CD4-positive, CD25-positive, alpha-beta regulatory T cell (primary cell): ENCODE results near the gene FTCD. TPM values are rescaled to one million over a fixed set of nuclear protein-coding genes. Genes with fewer than 3 reads are reported as not detected.

Experiments used
- ATAC-seq, 2 donors: fragments of 150-1000 bp; cut with Tn5 transposase; one replicate each; pipeline ENCODE4 v1.10.0; 2021; ENCODE audit warnings: low read depth in 2 of 2, moderate number of reproducible peaks in 2 of 2, moderate library complexity in 1 of 2
- DNase-seq, 3 donors: peaks; one replicate each; pipeline versions ENCODE4 v3.0.0 to v3.0.0-alpha.2; 2012 to 2022; ENCODE audit warnings: mixed read lengths in 1 of 3
- H3K27ac ChIP-seq: one replicate; pipeline ENCODE4 v1.7.0; 2013; ENCODE audit warnings: mild to moderate bottlenecking, low read length; ENCODE audit not compliant: insufficient read depth, poor library complexity, severe bottlenecking
- H3K27me3 ChIP-seq: one replicate; pipeline ENCODE4 v1.7.0; 2013; ENCODE audit warnings: low read length; ENCODE audit not compliant: control insufficient read depth, insufficient read depth
- H3K36me3 ChIP-seq: one replicate; pipeline ENCODE4 v1.7.0; 2013; ENCODE audit warnings: mild to moderate bottlenecking, low read length, moderate library complexity; ENCODE audit not compliant: control insufficient read depth, insufficient read depth
- H3K4me1 ChIP-seq: 2 replicates; pipeline ENCODE4 v1.7.0; 2013; ENCODE audit warnings: mild to moderate bottlenecking, low read length; ENCODE audit not compliant: insufficient read depth, control insufficient read depth, poor library complexity, severe bottlenecking
- H3K4me3 ChIP-seq: one replicate; pipeline ENCODE4 v1.7.0; 2013; ENCODE audit warnings: low read depth, mild to moderate bottlenecking, low read length, moderate library complexity
- H3K9me3 ChIP-seq, 2 experiments: 1 replicate in 1 of 2; 2 replicates in 1 of 2; pipeline ENCODE4 v1.7.0; 2013; ENCODE audit warnings: low read length in 2 of 2, mild to moderate bottlenecking in 1 of 2, moderate library complexity in 1 of 2; ENCODE audit not compliant: control insufficient read depth in 2 of 2
- H3K27ac Mint-ChIP-seq, 3 donors: one replicate each; pipeline ENCODE4 v1.8.0; 2020 to 2022; ENCODE audit warnings: mild to moderate bottlenecking in 3 of 3, mixed read lengths in 3 of 3, moderate library complexity in 2 of 3
- H3K27me3 Mint-ChIP-seq: one replicate; pipeline ENCODE4 v1.8.0; 2022; ENCODE audit warnings: mild to moderate bottlenecking, mixed read lengths
- H3K36me3 Mint-ChIP-seq: one replicate; pipeline ENCODE4 v1.8.0; 2020; ENCODE audit warnings: mixed read lengths
- H3K4me1 Mint-ChIP-seq, 4 donors: one replicate each; pipeline ENCODE4 v1.8.0; 2020 to 2022; ENCODE audit warnings: mixed read lengths in 4 of 4, mild to moderate bottlenecking in 1 of 4
- H3K4me3 Mint-ChIP-seq, 4 donors: one replicate each; pipeline ENCODE4 v1.8.0; 2020 to 2022; ENCODE audit warnings: mild to moderate bottlenecking in 4 of 4, mixed read lengths in 4 of 4, moderate library complexity in 3 of 4
- H3K9me3 Mint-ChIP-seq, 7 donors: one replicate each; pipeline ENCODE4 v1.8.0; 2020 to 2022; ENCODE audit warnings: mixed read lengths in 7 of 7, mild to moderate bottlenecking in 3 of 7, moderate library complexity in 2 of 7
- polyA plus RNA-seq, 4 donors: library from polyadenylated mRNA; unstranded; fragments of 300-500 nt; fragmentation: Illumina TruSeq; gene quantifications; one replicate each; pipeline ENCODE4 v1.2.3, GENCODE V29; 2021
- total RNA-seq: library from RNA; stranded (reverse); gene quantifications from one replicate; pipeline ENCODE4 v1.2.3, GENCODE V29; 2022

Gene FTCD
- total and polyA plus RNA-seq, 5 donors from 2014 or later, result 0.38 TPM; not detected in 4

GRCh38 chr21:46130831-46131587 lies 24.4 kb downstream of the FTCD start:
- no peak overlapping the region for H3K4me3 Mint-ChIP-seq
- no peak for DNase-seq

GRCh38 chr21:46129846-46130651 lies 25.3 kb downstream of the FTCD start:
- H3K27me3 ChIP-seq, result no peaks in the 10 kb centered on the region
- H3K4me1 Mint-ChIP-seq, result no peaks in the 10 kb centered on the region
- DNase-seq, result no peak
- H3K27me3 Mint-ChIP-seq, result peaks cover under 1% of the 10 kb centered on the region
- ATAC-seq, result no peak
- H3K36me3 Mint-ChIP-seq, result no peaks in the 10 kb centered on the region
- H3K27ac ChIP-seq, result no peak overlapping the region
- H3K4me3 Mint-ChIP-seq, result no peak overlapping the region
- H3K4me1 ChIP-seq, result no peaks in the 10 kb centered on the region
- H3K4me3 ChIP-seq, result no peak overlapping the region
- no peaks in the 10 kb centered on the region for H3K9me3 ChIP-seq
- no peak overlapping the region for H3K27ac Mint-ChIP-seq
- H3K36me3 ChIP-seq, result no peaks in the 10 kb centered on the region
- H3K9me3 Mint-ChIP-seq, result peaks cover 0 to 2% (median 0%) of the 10 kb centered on the region in 7 donors

More at GRCh38 chr21:46130831-46131587, 24.4 kb downstream of the FTCD start:
- H3K27ac Mint-ChIP-seq, result no peak overlapping the region
- Histone ChIP-seq H3K36me3 (no peaks in the 10 kb centered on the region), H3K4me3 (no peak overlapping the region), H3K27me3 (no peaks in the 10 kb centered on the region), H3K27ac (no peak overlapping the region), H3K4me1 (no peaks in the 10 kb centered on the region), H3K9me3 (no peaks in the 10 kb centered on the region)
- no peaks in the 10 kb centered on the region for H3K36me3 Mint-ChIP-seq
- no peaks in the 10 kb centered on the region for H3K4me1 Mint-ChIP-seq
- ATAC-seq, result no peak
- H3K9me3 Mint-ChIP-seq, result peaks cover 0 to 2% (median 0%) of the 10 kb centered on the region in 7 donors
- H3K27me3 Mint-ChIP-seq, result peaks cover 4% of the 10 kb centered on the region

- Histone ChIP-seq H3K4me1 (no peaks in the 10 kb centered on the region), H3K36me3 (no peaks in the 10 kb centered on the region), H3K9me3 (no peaks in the 10 kb centered on the region), H3K4me3 (no peak overlapping the region), H3K27ac (no peak overlapping the region), H3K27me3 (no peaks in the 10 kb centered on the region)
- ATAC-seq (no peak), DNase-seq (no peak)
- Mint-ChIP-seq H3K27me3 (no peaks in the 10 kb centered on the region), H3K9me3 (peaks cover 0 to 2% (median 0%) of the 10 kb centered on the region in 7 donors), H3K36me3 (no peaks in the 10 kb centered on the region), H3K27ac (no peak overlapping the region), H3K4me3 (no peak overlapping the region), H3K4me1 (no peaks in the 10 kb centered on the region)
Observed at GRCh38 chr21:46128933-46129571, 26.3 kb downstream of the FTCD start.

- H3K4me3 ChIP-seq, result no peak overlapping the region
- H3K4me1 ChIP-seq, result no peaks in the 10 kb centered on the region
- no peak for ATAC-seq
- H3K27me3 ChIP-seq, result no peaks in the 10 kb centered on the region
- Mint-ChIP-seq H3K9me3 (peaks cover 0 to 2% (median 0%) of the 10 kb centered on the region in 7 donors), H3K27ac (no peak overlapping the region), H3K4me1 (no peaks in the 10 kb centered on the region), H3K36me3 (no peaks in the 10 kb centered on the region), H3K4me3 (no peak overlapping the region), H3K27me3 (no peaks in the 10 kb centered on the region)
- H3K9me3 ChIP-seq, result no peaks in the 10 kb centered on the region
- no peak for DNase-seq
- H3K36me3 ChIP-seq, result no peaks in the 10 kb centered on the region
- no peak overlapping the region for H3K27ac ChIP-seq
Observed at GRCh38 chr21:46128106-46128932, 27.1 kb downstream of the FTCD start.

GRCh38 chr21:46127239-46128105 lies 27.9 kb downstream of the FTCD start:
- DNase-seq (no peak), ATAC-seq (no peak)
- Mint-ChIP-seq H3K27me3 (no peaks in the 10 kb centered on the region), H3K4me3 (no peak overlapping the region), H3K9me3 (peaks cover 0 to 2% (median 0%) of the 10 kb centered on the region in 7 donors), H3K27ac (no peak overlapping the region), H3K36me3 (no peaks in the 10 kb centered on the region), H3K4me1 (no peaks in the 10 kb centered on the region)
- Histone ChIP-seq H3K9me3 (no peaks in the 10 kb centered on the region), H3K4me3 (no peak overlapping the region), H3K27ac (no peak overlapping the region), H3K4me1 (no peaks in the 10 kb centered on the region), H3K36me3 (no peaks in the 10 kb centered on the region), H3K27me3 (no peaks in the 10 kb centered on the region)

GRCh38 chr21:46126309-46127238 lies 28.8 kb downstream of the FTCD start:
- ATAC-seq (no peak), DNase-seq (no peak)
- Histone ChIP-seq H3K27ac (no peak overlapping the region), H3K27me3 (no peaks in the 10 kb centered on the region), H3K9me3 (no peaks in the 10 kb centered on the region), H3K4me1 (no peaks in the 10 kb centered on the region), H3K36me3 (no peaks in the 10 kb centered on the region), H3K4me3 (no peak overlapping the region)
- H3K36me3 Mint-ChIP-seq, result no peaks in the 10 kb centered on the region
- peaks cover 0 to 2% (median 0%) of the 10 kb centered on the region in 7 donors for H3K9me3 Mint-ChIP-seq
- H3K4me1 Mint-ChIP-seq, result no peaks in the 10 kb centered on the region
- H3K27ac Mint-ChIP-seq, result no peak overlapping the region
- H3K4me3 Mint-ChIP-seq, result no peak overlapping the region
- H3K27me3 Mint-ChIP-seq, result no peaks in the 10 kb centered on the region
